MV-4-11 (cell line): ENCODE data around the gene GPR107.

ENCODE experiments used
- DNase-seq: peaks from one replicate; lab custom pipeline; 2025; lab: John Stamatoyannopoulos, UW

The GPR107 gene

DNA sequence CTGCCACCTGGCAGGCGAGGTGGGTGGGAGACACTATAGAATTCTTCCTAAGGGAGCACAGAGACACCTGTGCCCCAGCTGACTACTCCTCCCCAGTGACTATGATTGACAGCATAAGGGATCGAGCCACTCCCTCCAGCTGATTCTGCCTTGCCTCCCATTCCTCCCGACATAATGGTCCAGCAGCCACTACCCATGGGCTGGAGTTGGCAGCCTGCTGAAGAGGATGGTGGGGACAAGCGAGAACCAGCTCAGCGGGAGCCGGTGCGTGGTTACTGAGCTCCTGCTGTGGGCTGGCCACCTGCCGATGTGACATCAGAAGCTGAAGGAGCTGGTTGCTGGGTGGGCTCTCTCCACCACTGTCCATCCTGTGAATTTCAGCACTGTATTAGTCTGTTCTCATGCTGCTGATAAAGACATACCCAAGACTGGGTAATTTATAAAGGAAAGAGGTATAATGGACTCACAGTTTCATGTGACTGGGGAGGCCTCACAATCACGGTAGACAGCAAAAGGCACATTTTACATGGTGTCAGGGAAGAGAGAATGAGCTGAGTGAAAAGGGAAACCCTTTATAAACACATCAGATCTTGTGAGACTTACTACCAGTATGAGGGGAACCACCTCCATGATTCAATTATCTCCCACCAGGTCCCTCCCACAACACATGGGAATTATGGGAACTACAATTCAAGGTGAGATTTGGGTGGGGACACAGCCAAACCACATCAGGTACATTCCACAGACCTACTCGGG is 106.4 kb downstream of the GPR107 start:
- no peak for DNase-seq

DNA sequence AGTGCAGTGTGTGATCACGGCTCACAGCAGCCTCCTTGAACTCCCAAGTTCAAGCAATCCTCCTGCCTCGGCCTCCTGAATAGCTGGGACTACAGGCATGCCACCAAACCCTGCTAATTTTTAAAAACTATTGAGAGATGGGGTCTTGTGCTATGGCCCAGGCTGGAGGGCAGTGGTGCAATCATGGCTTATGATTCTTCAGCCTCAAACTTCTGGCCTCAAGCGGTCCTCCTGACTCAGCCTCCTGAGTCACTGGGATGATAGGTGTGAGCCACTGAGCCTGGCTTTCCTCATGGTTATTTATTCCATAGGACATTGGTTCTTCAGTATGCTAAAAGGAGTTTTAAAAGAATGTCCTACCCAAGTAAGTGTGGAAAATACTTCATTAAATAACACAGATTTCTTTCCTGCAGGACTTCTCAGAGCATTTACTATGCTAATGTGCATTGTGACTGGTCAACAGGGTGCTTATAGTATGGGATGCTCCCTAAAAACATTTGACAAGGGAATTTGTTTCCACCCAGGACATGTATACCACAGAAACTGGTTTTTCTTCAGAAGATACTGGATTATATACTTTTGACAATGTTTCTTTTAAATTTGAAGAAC is 107.3 kb downstream of the GPR107 start:
- no peak for DNase-seq

DNA sequence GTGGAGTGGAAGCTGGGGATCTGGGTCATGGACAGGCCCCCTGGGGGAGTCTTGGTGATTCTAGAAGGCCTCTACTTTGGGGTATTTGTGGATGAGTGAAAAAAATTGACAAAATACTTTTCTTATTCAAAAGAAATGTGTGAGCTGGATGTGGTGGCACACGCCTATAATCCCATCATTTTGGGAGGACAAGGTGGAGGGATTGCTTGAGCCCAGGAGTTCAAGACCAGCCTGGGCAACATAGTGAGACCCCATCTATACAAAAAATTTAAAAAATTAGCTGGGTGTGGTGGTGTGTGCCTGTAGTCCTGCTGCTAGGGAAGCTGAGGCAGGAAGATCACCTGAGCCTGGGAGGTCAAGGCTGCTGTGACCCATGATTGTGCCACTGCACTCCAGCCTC is 111.9 kb downstream of the GPR107 start:
- no peak for DNase-seq

DNA sequence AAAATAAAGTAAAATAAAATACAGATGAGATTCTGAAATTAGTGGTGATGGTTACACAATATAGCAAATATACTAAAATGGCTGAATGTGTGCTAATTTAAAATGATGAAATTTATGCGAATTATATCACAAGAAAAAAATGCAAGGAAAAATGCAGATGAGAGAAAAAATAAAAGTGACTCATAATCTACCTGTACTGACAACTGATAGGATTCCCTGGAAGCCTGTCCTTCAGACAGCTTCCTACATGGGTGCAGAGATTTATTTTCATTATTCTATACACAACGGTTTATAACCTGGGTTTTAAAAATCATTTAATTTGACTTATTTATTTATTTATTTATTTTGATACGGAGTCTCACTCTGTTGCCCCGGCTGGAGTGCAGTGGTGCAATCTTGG is 112.7 kb downstream of the GPR107 start:
- no peak for DNase-seq

DNA sequence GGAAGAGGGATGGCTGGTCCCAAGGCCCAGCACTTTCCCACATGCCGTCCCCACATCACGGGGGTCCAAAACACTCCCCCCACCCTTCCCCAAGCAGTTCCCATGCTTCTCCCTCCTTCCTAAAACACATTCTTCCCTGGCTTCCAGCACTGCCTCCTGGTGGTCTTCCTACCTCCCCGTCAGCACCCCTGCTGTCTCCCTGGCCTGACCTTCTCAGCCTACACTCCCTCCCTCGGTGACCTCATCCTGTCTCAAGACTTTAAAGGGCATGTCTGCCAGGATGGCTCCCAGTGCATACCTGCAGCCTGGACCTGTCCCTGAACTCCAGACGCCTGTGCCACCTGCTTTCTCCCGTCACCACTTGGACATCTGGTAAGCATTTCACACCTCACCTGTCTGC is 114.2 kb downstream of the GPR107 start:
- DNase-seq: no peak

DNA sequence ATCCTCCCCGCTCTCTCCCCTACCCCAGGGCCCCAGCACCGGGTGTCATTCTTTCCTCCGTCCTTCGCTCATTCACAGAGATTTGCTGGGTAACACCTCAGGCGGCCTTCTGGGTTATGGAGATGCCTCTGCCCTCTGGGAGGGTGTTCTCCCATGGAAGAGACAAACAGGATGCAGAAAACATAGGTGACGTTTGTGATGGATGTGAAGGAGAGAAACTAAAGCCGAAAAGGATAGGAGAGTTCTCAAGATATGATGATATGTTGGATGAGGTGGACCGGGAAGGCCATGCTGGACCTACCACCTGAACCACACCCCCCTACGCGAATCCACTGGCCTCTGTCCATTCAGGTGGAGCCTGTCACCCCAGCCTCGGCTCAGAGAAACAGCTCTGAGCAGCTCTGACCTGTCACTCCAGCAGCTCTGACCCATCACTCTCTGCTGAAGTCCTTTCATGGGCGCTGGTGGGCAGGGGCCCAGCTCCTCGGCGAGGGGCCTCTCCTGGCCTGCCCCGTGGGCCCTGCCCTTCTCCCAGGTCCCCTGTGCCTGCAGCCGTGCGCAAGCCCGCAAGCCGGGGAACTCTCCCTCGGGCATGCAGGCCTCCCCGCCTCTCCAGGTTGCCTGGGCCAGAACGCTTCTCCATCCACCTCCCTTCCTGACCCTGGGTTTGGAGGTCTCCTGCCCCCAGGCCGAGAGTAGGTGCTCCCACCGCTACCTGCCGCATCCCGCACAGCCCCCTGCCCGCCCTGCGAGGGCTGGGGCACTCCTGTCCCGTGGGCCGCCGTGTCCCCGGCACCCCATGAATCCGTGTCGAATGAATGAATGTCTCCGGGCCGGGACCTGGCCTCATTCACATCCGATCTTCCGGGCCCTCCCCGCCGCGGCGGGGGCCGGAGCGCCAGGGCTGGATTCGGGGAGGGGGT is 117.8 kb downstream of the GPR107 start:
- no peak for DNase-seq

DNA sequence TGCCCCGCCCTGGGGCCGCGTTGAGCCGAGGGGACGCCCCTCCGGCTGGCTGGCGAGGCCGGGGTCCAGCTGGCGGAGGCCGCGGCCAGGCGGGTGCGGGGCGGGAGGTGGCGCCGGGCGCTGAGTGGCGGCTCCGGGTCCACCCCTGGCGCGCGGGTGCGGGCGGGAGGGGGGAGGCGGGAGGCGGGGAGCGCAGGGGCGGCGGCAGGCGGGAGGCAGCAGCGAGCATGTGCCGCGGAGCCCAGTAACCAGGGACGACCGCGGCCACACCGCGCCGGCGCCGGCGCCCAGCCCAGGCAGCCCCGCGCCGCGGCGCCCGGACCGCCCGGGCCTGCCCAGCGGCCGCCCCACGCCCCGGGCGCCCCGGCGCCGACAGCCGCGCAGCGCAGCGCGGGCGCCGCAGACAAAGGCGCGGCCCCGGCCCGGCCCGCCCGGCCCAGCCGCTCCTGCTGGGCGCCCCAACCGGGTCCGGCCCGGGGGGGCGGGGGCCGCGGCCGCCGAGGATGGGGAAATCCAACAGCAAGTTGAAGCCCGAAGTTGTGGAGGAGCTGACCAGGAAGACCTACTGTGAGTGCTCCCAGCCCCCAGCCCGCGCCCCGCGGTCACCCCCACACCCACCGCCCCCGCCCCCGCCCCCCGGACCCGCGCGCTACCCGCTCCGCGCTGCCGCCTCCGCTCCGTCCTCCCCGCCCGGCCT is 118.6 kb downstream of the GPR107 start, which contains the start of gene NCS1:
Gene NCS1, plus strand, starts transcription at position 244 of the 697 bp plus-strand sequence. Its CDS starts 260 bp downstream, at position 504.
- peak; percentile 12 for DNase-seq

DNA sequence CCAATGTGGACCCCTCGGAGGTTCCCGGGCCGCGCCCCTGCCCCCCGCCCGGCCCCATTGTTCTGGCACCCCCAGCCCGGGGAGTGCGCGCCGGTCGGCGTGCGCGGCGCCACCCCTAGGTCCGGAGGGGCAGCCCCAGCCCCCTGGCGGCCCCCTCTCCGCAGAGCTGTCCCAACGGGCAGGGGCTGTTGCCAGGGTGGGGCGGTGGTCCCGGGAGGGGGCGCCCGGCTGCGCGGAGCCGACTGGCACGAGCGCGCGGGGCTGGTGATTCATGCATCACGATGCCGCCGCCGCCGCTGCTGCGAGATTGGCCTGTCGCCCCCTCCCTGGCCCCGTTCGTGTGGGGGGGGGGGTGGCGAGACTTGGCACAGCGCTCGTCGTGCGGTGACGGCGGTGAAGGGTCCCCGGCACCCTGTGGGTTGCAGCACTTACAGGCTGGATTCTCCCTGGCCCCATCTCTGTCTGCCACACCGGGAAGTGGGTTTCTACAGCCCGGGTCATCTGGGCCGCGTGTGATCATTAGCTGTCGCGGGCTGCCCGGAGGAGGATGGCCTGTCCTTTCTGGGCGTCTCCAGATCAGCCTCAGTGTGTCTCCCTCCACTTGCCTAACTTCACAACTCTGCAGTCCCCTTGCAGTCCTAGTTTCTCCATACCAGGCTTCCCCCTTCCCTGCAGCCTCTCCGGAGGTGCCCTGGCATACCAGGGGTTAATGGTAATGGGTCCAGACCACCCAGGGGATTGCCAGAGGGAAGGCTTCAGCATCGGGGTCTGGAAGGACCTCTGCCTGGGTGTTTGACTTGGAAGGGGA is 119.4 kb downstream of the GPR107 start:
- DNase-seq: peak; percentile 16

DNA sequence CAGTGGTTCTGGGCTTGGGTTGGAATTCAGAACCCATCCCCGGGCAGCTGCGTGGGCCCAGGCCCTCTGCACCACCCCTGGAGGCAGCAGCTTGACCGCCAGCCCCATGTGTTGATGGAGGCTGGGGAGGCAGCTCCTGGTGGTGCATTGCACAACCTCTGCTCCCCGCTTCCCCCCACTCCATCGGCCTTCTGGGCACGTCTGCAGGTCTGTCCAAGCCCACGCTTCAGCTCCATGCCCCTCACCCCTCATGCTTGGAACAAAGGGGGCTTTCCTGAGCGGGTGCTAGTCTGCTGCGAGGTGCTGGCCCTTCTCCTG is 119.9 kb downstream of the GPR107 start:
- DNase-seq: peak; percentile 15

DNA sequence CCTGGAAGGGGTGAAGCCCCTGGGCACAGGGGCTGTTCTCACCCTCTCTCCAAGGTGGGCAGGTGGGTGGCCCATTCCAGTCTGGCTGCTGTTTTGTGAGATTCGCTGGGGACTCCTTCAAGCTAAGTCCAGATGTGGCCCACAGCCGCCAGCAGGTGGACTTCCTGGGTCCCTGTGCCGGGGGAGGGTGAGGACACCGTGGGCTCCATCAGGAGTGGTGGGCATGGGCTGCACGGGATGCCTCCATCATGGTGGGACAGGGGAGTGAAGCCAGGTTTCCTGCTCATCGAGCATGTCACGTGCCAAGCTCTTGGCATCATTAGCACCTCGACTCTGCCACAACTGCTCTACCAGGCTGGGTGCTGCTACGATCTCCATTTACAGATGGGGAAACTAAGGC is 120.3 kb downstream of the GPR107 start:
- no peak for DNase-seq

DNA sequence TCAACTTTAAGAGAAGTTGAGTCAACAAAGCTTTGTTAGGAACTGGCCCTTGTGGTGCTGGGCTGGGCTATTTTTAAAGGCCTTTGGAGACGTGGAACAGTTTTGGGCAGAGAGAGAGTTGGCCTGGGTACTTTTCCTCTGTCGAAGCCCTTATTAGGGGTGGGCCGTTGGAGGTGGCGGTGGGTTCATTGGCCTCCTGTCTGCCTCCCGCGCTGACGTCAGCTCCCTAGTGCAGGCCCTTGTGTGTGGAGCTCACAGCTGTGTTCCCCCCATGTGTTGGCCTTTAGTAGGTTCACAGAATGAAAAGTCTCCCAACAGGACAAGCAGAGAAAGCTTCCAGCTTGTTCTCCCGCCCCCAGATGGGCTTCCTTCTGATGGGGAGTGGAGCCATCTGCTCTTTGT is 121.2 kb downstream of the GPR107 start:
- no peak for DNase-seq

DNA sequence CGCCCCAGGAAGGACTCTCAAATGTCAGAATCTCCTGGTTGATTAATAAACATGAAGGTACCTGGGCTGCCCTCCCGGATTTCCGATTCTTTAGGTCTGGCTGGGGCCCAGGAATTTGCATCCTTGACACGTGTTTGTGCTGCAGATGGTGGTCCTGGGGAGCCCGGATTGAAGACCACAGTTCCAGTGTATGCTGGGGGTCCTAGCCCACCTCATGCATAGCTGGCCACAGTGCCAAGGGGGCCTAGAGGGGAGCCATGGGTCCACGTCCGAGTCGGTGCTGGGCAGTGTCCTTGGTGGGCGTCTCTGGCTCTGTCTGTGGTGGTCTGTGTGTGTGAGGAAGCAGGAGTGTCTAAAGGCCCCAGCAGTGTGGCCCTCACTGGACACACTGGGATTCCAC is 121.6 kb downstream of the GPR107 start:
- DNase-seq: no peak

DNA sequence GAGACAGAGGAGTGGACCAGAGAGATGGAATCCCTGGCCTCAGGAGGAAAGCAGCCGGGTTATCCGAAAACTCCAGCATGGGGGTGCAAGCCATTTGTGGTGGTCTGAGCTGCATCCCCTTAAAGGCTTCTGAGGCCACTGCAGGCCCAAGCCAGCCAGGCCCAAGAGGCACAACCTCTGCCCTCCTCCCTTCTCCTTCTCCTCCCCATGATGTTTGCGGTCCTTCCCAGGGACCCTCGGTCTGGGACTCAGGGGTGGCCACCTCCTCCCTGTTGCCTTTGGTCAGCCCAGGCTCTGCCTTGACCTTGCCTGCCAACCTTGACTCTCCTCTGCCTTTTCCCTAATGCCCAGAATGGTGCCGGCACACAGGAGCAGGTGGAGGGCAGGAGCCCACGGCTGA is 123.1 kb downstream of the GPR107 start:
- no peak for DNase-seq

DNA sequence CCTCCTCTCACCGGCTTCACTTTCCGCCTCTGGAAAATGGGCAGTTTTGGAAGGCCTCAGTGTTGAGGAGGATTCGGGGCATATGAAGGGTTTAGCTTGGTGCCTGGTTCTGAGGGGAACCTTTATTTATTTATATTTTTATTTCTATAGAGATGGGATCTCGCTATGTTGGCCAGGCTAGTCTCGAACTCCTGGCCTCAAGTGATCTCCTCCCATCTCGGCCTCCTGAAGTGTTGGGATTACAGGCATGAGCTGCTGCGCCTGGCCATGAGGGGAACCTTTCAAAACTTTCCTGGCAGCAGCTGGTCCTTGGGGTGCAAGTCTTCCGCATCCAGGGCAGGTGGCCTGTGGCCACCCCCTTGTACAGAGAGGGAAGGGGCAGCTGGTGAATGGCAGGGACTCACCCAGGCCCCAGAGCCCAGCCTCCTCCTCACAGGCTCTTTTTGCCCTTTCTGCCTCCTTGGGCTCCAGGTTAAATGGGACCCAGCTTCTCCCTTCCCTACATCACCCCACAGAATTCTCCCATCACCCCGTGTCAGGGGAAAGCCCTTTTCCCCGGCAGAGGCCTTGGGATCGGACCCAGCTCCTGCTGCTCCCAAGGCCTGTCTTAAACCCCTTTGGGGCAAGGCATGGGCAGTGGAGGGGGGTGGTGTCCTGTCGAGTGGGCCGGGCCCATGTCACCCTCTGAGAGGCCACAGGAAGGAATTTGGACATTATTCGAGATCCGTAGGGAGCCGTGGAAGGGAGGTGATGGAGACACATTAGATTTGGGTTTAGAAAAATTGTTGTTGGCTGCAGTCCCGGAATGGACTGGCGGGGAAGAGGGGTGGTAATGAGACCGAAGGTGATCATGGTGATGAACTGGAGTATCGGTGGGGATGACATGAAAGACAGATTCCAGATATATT is 124.4 kb downstream of the GPR107 start:
- DNase-seq: no peak

DNA sequence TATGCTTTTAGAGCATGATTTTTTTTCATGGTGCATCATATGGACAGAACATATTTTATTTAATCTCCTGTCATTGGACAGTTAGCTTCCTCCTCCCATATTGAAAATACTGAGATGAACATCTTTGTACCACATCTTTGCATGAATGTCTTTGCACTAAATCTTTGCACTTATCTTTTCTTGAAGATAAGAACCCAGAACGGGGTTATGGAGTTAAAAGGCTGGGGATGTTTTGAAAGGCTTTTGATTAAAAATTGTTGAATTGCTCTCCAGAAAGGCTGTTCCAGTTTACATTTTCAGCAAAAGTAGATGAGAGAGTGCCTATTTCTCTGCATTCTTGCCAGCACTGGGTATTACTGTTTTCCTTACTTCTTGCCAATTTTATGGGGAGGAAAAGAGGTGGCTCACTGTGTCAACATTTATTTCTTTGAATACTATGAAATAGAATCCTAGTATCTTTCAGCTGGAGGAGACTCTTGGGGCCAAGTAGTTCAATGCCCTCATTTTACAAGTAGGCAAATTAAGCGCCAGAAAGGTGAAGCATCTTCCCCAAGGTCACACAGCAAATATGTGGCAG is 125.7 kb downstream of the GPR107 start:
- no peak for DNase-seq

DNA sequence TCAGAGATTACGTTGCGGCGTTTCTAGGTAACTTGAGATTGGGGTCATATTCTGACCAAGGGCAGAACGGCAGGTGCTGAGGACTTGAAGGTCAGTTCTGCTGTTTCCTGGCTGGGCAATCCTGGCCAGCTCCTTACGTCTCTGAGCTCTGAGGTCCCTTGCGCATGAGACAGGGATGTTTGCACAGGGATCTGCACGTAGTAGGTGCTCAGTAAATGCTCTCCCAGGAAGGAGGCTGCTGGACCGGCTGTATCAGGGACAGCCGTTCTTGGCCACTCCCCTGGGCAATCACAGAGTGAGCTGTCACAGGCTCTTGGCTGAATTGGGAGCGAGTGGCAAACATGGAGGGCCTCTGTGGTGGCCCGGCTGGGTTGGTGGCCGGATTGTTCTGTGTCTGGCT is 126.8 kb downstream of the GPR107 start:
- no peak for DNase-seq

DNA sequence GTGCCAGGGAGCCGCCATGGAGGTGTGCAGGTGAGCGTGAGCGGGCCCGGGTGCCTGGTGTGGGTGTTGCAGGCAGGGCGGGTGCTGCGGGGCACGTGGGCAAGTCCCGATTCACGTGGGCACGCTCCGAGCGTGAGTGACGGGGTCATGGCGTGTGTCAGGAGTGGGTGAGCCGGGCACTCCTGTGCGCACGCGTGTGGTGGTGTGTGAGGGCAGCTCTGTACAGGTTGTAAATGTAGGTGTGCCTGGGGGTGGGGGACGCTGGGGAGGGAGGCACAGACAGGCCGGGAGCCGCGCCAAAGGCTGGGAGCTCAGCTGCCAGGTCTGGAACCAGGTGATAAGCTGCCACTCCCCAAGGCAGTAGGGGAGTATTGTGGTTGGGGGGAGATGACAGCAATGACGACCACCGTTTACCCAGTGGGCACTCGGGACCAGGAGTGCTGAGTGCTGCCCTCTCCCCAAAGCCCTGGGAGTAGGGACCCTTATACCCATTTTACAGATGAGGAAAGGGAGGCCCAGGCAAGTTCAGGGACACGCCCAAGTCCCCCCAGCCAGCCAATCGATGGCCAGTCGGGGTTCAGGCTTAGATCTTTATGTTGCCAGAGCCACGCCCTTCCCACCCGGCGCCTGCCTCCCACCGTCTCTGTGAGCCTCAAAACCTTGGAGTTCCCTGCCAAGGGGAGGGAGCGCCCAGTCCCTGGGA is 128.1 kb downstream of the GPR107 start:
- DNase-seq: no peak

DNA sequence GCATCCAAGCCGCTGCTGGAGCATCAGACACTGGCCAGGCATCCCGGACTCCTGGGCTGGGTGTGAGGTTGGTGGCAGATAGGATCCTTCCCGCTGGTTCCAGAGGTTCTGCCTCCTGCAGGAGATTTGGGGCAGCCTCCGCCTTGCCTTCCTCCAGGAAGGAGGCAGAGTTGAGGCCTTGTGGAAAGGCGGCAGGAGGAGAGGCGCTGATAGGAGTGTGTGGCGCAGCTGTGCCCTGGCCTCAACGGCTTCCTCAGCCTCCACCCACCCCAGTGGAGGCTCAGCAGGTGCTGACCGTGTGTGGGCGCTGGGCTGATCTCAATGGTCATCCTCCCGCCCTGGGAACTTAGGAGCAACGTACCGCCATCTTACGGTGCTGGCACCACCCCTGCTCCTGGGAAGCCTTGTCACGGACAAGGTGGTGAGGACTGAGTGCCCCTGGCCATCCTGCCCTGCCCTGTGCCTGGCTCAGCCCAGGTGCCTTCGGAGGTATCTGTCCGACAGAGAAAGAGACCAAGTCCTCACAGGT is 128.7 kb downstream of the GPR107 start:
- DNase-seq: no peak

DNA sequence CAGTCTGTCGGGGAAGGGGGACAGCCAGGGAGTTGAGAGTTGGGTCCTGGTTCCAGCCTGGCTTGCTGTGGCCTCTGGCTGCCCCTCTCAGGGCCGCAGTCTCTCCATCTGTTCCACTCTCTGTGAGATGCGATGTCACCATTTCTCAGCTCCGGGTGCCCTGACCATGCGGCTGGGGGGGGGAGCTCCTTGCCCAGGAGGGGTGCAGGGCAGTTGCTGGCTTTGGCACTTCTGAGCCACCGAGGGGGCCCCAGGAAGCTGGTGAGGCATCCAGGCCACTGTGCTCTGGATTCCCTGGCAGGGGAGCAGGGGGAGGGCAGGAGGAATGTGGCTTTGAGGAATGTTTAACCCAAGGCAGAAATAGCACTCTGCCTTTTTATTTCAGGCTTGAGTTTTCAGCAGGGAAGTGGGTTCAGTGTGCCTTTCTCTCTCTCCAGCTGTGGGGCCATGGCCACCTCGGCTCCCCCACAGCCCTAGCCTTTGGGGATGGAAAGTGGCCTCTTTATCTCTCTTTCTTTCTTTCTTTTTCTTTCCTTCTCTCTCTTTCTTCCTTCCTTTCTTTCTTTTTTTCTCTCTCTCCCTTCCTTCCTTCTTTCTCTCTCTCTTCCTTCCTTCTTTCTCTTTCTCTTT is 129.5 kb downstream of the GPR107 start:
- peak; percentile 26 for DNase-seq
